Tibial nerve (tissue), 4 donors: ENCODE data around the gene CCPG1. TPM values are rescaled to one million over a fixed set of nuclear protein-coding genes. Genes with fewer than 3 reads are reported as not detected.
"Not testable (repeated sequence)": the region's sequence is repeated elsewhere in the genome, so short reads cannot be mapped to it uniquely, and the experiment has no call there.

Experiments used
- DNase-seq, 2 donors: peaks; one replicate each; pipeline ENCODE4 v3.0.0-alpha.2; 2019; ENCODE audit warnings: low spot score in 2 of 2
- H3K27ac ChIP-seq, 4 donors: fragments of 200-600 bp; sonication (generic) in 3 of 4; one replicate each; pipeline ENCODE4 v1.5.1; 2017 to 2019; ENCODE audit warnings: mild to moderate bottlenecking in 1 of 4
- H3K27me3 ChIP-seq, 2 donors: fragments of 200-600 bp; sonication (generic) in 1 of 2; one replicate each; pipeline versions ENCODE4 v1.5.1 to v1.6.0; 2017 to 2019
- H3K36me3 ChIP-seq, 3 donors: fragments of 200-600 bp; sonication (generic); one replicate each; pipeline ENCODE4 v1.5.1; 2018 to 2019
- H3K4me1 ChIP-seq, 4 donors: fragments of 200-600 bp; sonication (generic) in 3 of 4; one replicate each; pipeline ENCODE4 v1.5.1; 2017 to 2019
- H3K4me3 ChIP-seq, 4 donors: fragments of 200-600 bp; sonication (generic) in 3 of 4; one replicate each; pipeline ENCODE4 v1.5.1; 2017 to 2019; ENCODE audit warnings: mild to moderate bottlenecking in 1 of 4, moderate library complexity in 1 of 4
- H3K9me3 ChIP-seq, 4 donors: fragments of 200-600 bp; sonication (generic) in 3 of 4; one replicate each; pipeline ENCODE4 v1.5.1; 2017 to 2019
- CTCF ChIP-seq, 5 experiments: fragments of 200-600 bp in 3 of 5; fragments of 450-650 bp in 2 of 5; sonication (generic) in 3 of 5; IDR thresholded peaks; one replicate each; pipeline ENCODE4 v1.5.1; 2016 to 2019; ENCODE audit warnings: antibody characterized with exemption in 5 of 5, mild to moderate bottlenecking in 3 of 5, moderate library complexity in 2 of 5
- EP300 ChIP-seq, 2 donors: sonication (generic); formaldehyde crosslinking; IDR thresholded peaks; one replicate each; pipeline ENCODE4 v1.6.1; 2017; ENCODE audit warnings: antibody characterized with exemption in 2 of 2, mild to moderate bottlenecking in 1 of 2
- POLR2A ChIP-seq, 2 donors: fragments of 450-650 bp; IDR thresholded peaks; one replicate each; pipeline ENCODE4 v1.6.1; 2017; ENCODE audit warnings: antibody characterized with exemption in 2 of 2, mild to moderate bottlenecking in 2 of 2, moderate library complexity in 2 of 2
- WGBS, 2 donors: methylation state at CpG; one replicate each; pipeline ENCODE4 v1.1.5; 2018; 5-methylcytosine and 5-hydroxymethylcytosine counted together
- total RNA-seq, 4 donors: library from RNA; depleted of rRNA; stranded (reverse); fragments of >200 nt; gene quantifications; one replicate each; pipeline ENCODE4 v1.1.0, GENCODE V29; 2016

CCPG1 gene
- total RNA-seq, 4 donors from 2014 or later: 48.0 to 70.2 (median 63.6) TPM

GRCh38 chr15:55434989-55435825 is 27.0 kb upstream of the CCPG1 start:
- 24 to 29% methylated on average over 6 of the region's 6 CpGs for WGBS, 2 donors
- Histone ChIP-seq H3K36me3 (no peaks in the 10 kb centered on the region), H3K4me3 (no peak overlapping the region), H3K4me1 (peaks cover 0 to 7% (median 0%) of the 10 kb centered on the region in 4 donors), H3K9me3 (no peaks in the 10 kb centered on the region), H3K27me3 (no peaks in the 10 kb centered on the region), H3K27ac (no peak overlapping the region)
- peak; percentile 27 to 46 (median 37) for TF ChIP-seq CTCF (IDR thresholded peaks at IDR 0.05)
- no peak for TF ChIP-seq EP300 (IDR thresholded peaks at IDR 0.05)
- peak in 1 of 2 donors; percentile 8 for DNase-seq

GRCh38 chr15:55422089-55422488 is 13.9 kb upstream of the CCPG1 start:
- 0% methylated on average over 1 of the region's 1 CpG for WGBS, 2 donors

GRCh38 chr15:55420171-55420866 is 12.2 kb upstream of the CCPG1 start:
- Histone ChIP-seq H3K27ac (no peak overlapping the region), H3K27me3 (no peaks in the 10 kb centered on the region), H3K4me3 (no peak overlapping the region), H3K4me1 (no peaks in the 10 kb centered on the region), H3K9me3 (no peaks in the 10 kb centered on the region), H3K36me3 (peaks cover 0 to 7% (median 0%) of the 10 kb centered on the region in 3 donors)
- DNase-seq: no peak
- no peak for TF ChIP-seq POLR2A (IDR thresholded peaks at IDR 0.05)
- TF ChIP-seq EP300 (IDR thresholded peaks at IDR 0.05): no peak
- TF ChIP-seq CTCF (IDR thresholded peaks at IDR 0.05): no peak

More at GRCh38 chr15:55422089-55422488, 13.9 kb upstream of the CCPG1 start:
- Histone ChIP-seq H3K27ac (no peak overlapping the region), H3K9me3 (no peaks in the 10 kb centered on the region), H3K4me3 (no peak overlapping the region), H3K4me1 (no peaks in the 10 kb centered on the region), H3K36me3 (peaks cover 0 to 7% (median 0%) of the 10 kb centered on the region in 3 donors), H3K27me3 (no peaks in the 10 kb centered on the region)
- no peak for TF ChIP-seq CTCF (IDR thresholded peaks at IDR 0.05)
- no peak for TF ChIP-seq EP300 (IDR thresholded peaks at IDR 0.05)
- no peak for TF ChIP-seq POLR2A (IDR thresholded peaks at IDR 0.05)
- DNase-seq: no peak

GRCh38 chr15:55417678-55418077 is 9.5 kb upstream of the CCPG1 start:
- not testable (repeated sequence) for H3K36me3 ChIP-seq, H3K9me3 ChIP-seq, H3K27me3 ChIP-seq, H3K27ac ChIP-seq, H3K4me1 ChIP-seq, H3K4me3 ChIP-seq, DNase-seq
- 70 to 72% methylated on average over 8 of the region's 8 CpGs for WGBS, 2 donors

GRCh38 chr15:55408976-55409375 is 817 bp upstream of the CCPG1 start:
- peak overlapping the region; percentile 53 to 96 (median 88) for H3K4me3 ChIP-seq
- peaks cover 0 to 43% (median 7%) of the 10 kb centered on the region in 4 donors for H3K4me1 ChIP-seq
- peak overlapping the region in 3 of 4 donors; percentile 91 to 94 (median 94) for H3K27ac ChIP-seq
- DNase-seq, H3K36me3 ChIP-seq, H3K9me3 ChIP-seq, H3K27me3 ChIP-seq: not testable (repeated sequence)
- 73% methylated on average over 14 of the region's 14 CpGs for WGBS, 2 donors

- H3K27ac ChIP-seq: peak overlapping the region; percentile 44 to 94 (median 92)
- no peak for TF ChIP-seq CTCF (IDR thresholded peaks at IDR 0.05)
- TF ChIP-seq EP300 (IDR thresholded peaks at IDR 0.05): no peak
- TF ChIP-seq POLR2A (IDR thresholded peaks at IDR 0.05): no peak
- 0 to 2% methylated on average over 13 to 19 of the region's 20 CpGs for WGBS, 2 donors
- peak overlapping the region; percentile 53 to 96 (median 88) for H3K4me3 ChIP-seq
- peaks cover 0 to 57% (median 10%) of the 10 kb centered on the region in 4 donors for H3K4me1 ChIP-seq
- H3K36me3 ChIP-seq: no peaks in the 10 kb centered on the region
- no peaks in the 10 kb centered on the region for H3K27me3 ChIP-seq
- H3K9me3 ChIP-seq: no peaks in the 10 kb centered on the region
- DNase-seq: peak in 1 of 2 donors; percentile 5
Measured at GRCh38 chr15:55407498-55408011, 604 bp downstream of the CCPG1 start.
